Spleen (tissue), 11 donors: Measurements from ENCODE around the gene RNF31. TPM values are rescaled to one million over a fixed set of nuclear protein-coding genes. Genes with fewer than 3 reads are reported as not detected.

Source experiments
- DNase-seq: peaks from one replicate; pipeline ENCODE4 v3.0.0-alpha.2; 2020
- H3K27ac ChIP-seq, 8 donors: fragments of 200-600 bp; sonication (generic) in 7 of 8; 1 replicate in 4 of 8; 2 replicates in 4 of 8; pipeline versions ENCODE4 v1.5.0 to v1.8.0; 2016 to 2021; ENCODE audit warnings: inconsistent platforms in 4 of 8, mild to moderate bottlenecking in 4 of 8, moderate library complexity in 1 of 8
- H3K27me3 ChIP-seq, 7 donors: fragments of 200-600 bp; sonication (generic) in 6 of 7; replicated peaks in 1 of 7; 1 replicate in 4 of 7; 2 replicates in 3 of 7; pipeline versions ENCODE4 v1.5.0 to v1.8.0; 2016 to 2021; ENCODE audit warnings: inconsistent platforms in 3 of 7, mild to moderate bottlenecking in 1 of 7
- H3K36me3 ChIP-seq, 6 donors: fragments of 200-600 bp; sonication (generic) in 5 of 6; 1 replicate in 4 of 6; 2 replicates in 2 of 6; pipeline versions ENCODE4 v1.5.0 to v1.8.0; 2016 to 2021; ENCODE audit warnings: inconsistent platforms in 2 of 6
- H3K4me1 ChIP-seq, 6 donors: fragments of 200-600 bp; sonication (generic) in 5 of 6; 1 replicate in 3 of 6; 2 replicates in 3 of 6; pipeline versions ENCODE4 v1.5.0 to v1.8.0; 2016 to 2021; ENCODE audit warnings: inconsistent platforms in 3 of 6
- H3K4me3 ChIP-seq, 8 donors: fragments of 200-600 bp; sonication (generic) in 7 of 8; 1 replicate in 4 of 8; 2 replicates in 4 of 8; pipeline versions ENCODE4 v1.5.0 to v1.8.0; 2016 to 2021; ENCODE audit warnings: inconsistent platforms in 4 of 8, mild to moderate bottlenecking in 4 of 8, moderate library complexity in 2 of 8
- H3K9me3 ChIP-seq, 8 donors: fragments of 200-600 bp; sonication (generic) in 7 of 8; 1 replicate in 4 of 8; 2 replicates in 4 of 8; pipeline versions ENCODE4 v1.5.0 to v1.8.0; 2016 to 2021; ENCODE audit warnings: inconsistent platforms in 4 of 8
- CTCF ChIP-seq, 11 experiments: fragments of 200-600 bp in 7 of 11; fragments of 450-650 bp in 4 of 11; sonication (generic) in 4 of 11; IDR thresholded peaks in 8 of 11; conservative IDR thresholded peaks in 3 of 11; 1 replicate in 7 of 11; 2 replicates in 4 of 11; pipeline versions ENCODE4 v1.4.0 to v1.8.0; 2016 to 2021; ENCODE audit warnings: antibody characterized with exemption in 11 of 11, inconsistent platforms in 4 of 11, mild to moderate bottlenecking in 1 of 11
- POLR2A ChIP-seq, 3 donors: fragments of 450-650 bp; IDR thresholded peaks; one replicate each; pipeline ENCODE4 v1.5.1; 2017; ENCODE audit warnings: antibody characterized with exemption in 3 of 3, mild to moderate bottlenecking in 1 of 3
- POLR2AphosphoS5 ChIP-seq, 3 donors: sonication (generic); formaldehyde crosslinking; IDR thresholded peaks; one replicate each; pipeline ENCODE4 v1.5.1; 2017; ENCODE audit warnings: antibody characterized with exemption in 3 of 3
- WGBS, 5 donors: extraction: QIAGEN DNeasy Blood & Tissue Kit in 3 of 5; methylation state at CpG; one replicate each; pipeline versions ENCODE4 v1.1.5 to v1.1.7; 2013 to 2018; 5-methylcytosine and 5-hydroxymethylcytosine counted together
- intact Hi-C: fragments of 100-400 bp; cut with DNase I; formaldehyde crosslinking; loops from one replicate; pipeline ENCODE4 v1.15.0; 2023; ENCODE audit warnings: low total_unique reads
- polyA plus RNA-seq, 3 donors: library from polyadenylated mRNA; stranded (reverse); fragments of 200-250 nt; gene quantifications; one replicate each; pipeline ENCODE4 v1.2.1, GENCODE V29; 2013
- total RNA-seq, 7 donors: library from RNA; depleted of rRNA in 3 of 7; stranded (reverse); fragments of >200 nt in 3 of 7; fragmentation: NEBNext Ultra II Directional in 4 of 7; extraction: Animal tissue kit (Norgen Biotek cat#: 25700) in 4 of 7; gene quantifications; one replicate each; pipeline versions ENCODE4 v1.1.0 to v1.2.1, GENCODE V29; 2016 to 2021
- donor health status: healthy with polysubstance abuse.
- donor health status: DM: no; HTN: no; CAD: no; lungs with moderate emphysema.
- donor health status: DM: no; HTN: no; CAD: no.
- donor health status: Bipolar disorder and iron deficiency.
- donor health status: healthy.
- donor health status: DM: no; HTN: no; CAD: no.
- donor health status: DM: yes; HTN: yes; CAD: no.

The RNF31 gene
- total and polyA plus RNA-seq, 10 donors = 56.5 to 148 (median 103) TPM

- intact Hi-C loops = no loop called here
- H3K9me3 ChIP-seq = no peaks in the 10 kb centered on the region
- DNase-seq = no peak
- H3K4me1 ChIP-seq = peaks cover 10 to 66% (median 37%) of the 10 kb centered on the region in 6 donors
- TF ChIP-seq POLR2AphosphoS5 (IDR thresholded peaks at IDR 0.05) (peak; percentile 41 to 79 (median 64)), CTCF (IDR thresholded peaks at IDR 0.05 in 8 of 11, conservative IDR thresholded peaks at IDR 0.05 in 3 of 11) (no peak)
- H3K27ac ChIP-seq = peak overlapping the region in 7 of 8 donors; percentile 4 to 84 (median 69)
- H3K4me3 ChIP-seq = no peak overlapping the region
- H3K27me3 ChIP-seq = no peaks in the 10 kb centered on the region
- peaks cover 0 to 91% (median 77%) of the 10 kb centered on the region in 6 donors for H3K36me3 ChIP-seq
- WGBS, 5 donors = 77 to 88% (median 80%) methylated on average over 12 of the region's 12 CpGs
Observed at GRCh38 chr14:24157331-24157730, 10.0 kb downstream of the RNF31 start.

GRCh38 chr14:24159777-24160498 is 12.6 kb downstream of the RNF31 start:
- intact Hi-C loops = no loop called here
- Histone ChIP-seq H3K36me3 (peaks cover 16 to 91% (median 76%) of the 10 kb centered on the region in 6 donors), H3K27ac (peak overlapping the region; percentile 92 to 99 (median 97)), H3K4me3 (no peak overlapping the region), H3K27me3 (no peaks in the 10 kb centered on the region), H3K9me3 (no peaks in the 10 kb centered on the region), H3K4me1 (peaks cover 31 to 87% (median 64%) of the 10 kb centered on the region in 6 donors)
- 91 to 96% (median 95%) methylated on average over 11 of the region's 11 CpGs for WGBS, 5 donors
- DNase-seq = peak; percentile 80
- TF ChIP-seq POLR2AphosphoS5 (IDR thresholded peaks at IDR 0.05) = peak in 2 of 3 donors; percentile 21 to 35
- TF ChIP-seq CTCF (IDR thresholded peaks at IDR 0.05 in 8 of 11, conservative IDR thresholded peaks at IDR 0.05 in 3 of 11) = no peak
- TF ChIP-seq POLR2A (IDR thresholded peaks at IDR 0.05) = no peak

GRCh38 chr14:24160499-24160849 is 13.2 kb downstream of the RNF31 start:
- TF ChIP-seq POLR2AphosphoS5 (IDR thresholded peaks at IDR 0.05) (no peak), CTCF (IDR thresholded peaks at IDR 0.05 in 8 of 11, conservative IDR thresholded peaks at IDR 0.05 in 3 of 11) (no peak), POLR2A (IDR thresholded peaks at IDR 0.05) (no peak)
- Histone ChIP-seq H3K9me3 (no peaks in the 10 kb centered on the region), H3K36me3 (peaks cover 20 to 91% (median 76%) of the 10 kb centered on the region in 6 donors), H3K27ac (peak overlapping the region; percentile 92 to 99 (median 97)), H3K4me3 (peak overlapping the region in 1 of 8 donors; percentile 82), H3K4me1 (peaks cover 31 to 87% (median 67%) of the 10 kb centered on the region in 6 donors), H3K27me3 (no peaks in the 10 kb centered on the region)
- DNase-seq = no peak
- 88 to 100% (median 90%) methylated on average over 4 of the region's 4 CpGs for WGBS, 5 donors
- intact Hi-C loops = no loop called here
